Testis (tissue), 3 donors: ENCODE data around the gene GC. TPM values are rescaled to one million over a fixed set of nuclear protein-coding genes. Genes with fewer than 3 reads are reported as not detected.
"Not testable (repeated sequence)": the region's sequence is repeated elsewhere in the genome, so short reads cannot be mapped to it uniquely, and the experiment has no call there.

Source experiments
- DNase-seq: peaks from one replicate; pipeline ENCODE4 v3.0.0-alpha.2; 2019
- H3K27ac ChIP-seq, 2 donors: fragments of 200-600 bp; sonication (generic); one replicate each; pipeline ENCODE4 v1.5.1; 2019
- H3K27me3 ChIP-seq: fragments of 200-600 bp; sonication (generic); one replicate; pipeline ENCODE4 v1.5.1; 2019
- H3K36me3 ChIP-seq: fragments of 200-600 bp; sonication (generic); one replicate; pipeline ENCODE4 v1.5.1; 2017; ENCODE audit warnings: low read depth; ENCODE audit errors: missing control alignments
- H3K4me1 ChIP-seq: fragments of 200-600 bp; sonication (generic); one replicate; pipeline ENCODE4 v1.5.1; 2019
- H3K4me3 ChIP-seq, 2 donors: fragments of 200-600 bp; sonication (generic); one replicate each; pipeline ENCODE4 v1.5.1; 2017 to 2019
- H3K9me3 ChIP-seq: fragments of 200-600 bp; sonication (generic); one replicate; pipeline ENCODE4 v1.5.1; 2017
- CTCF ChIP-seq, 3 experiments: fragments of 450-650 bp in 2 of 3; fragments of 200-600 bp in 1 of 3; sonication (generic) in 1 of 3; IDR thresholded peaks; one replicate each; pipeline ENCODE4 v1.5.1; 2016 to 2019; ENCODE audit warnings: antibody characterized with exemption in 3 of 3, mild to moderate bottlenecking in 2 of 3, moderate library complexity in 1 of 3
- POLR2A ChIP-seq: fragments of 450-650 bp; IDR thresholded peaks from one replicate; pipeline ENCODE4 v1.6.1; 2017; ENCODE audit warnings: antibody characterized with exemption, mild to moderate bottlenecking, moderate library complexity
- WGBS, 2 donors: methylation state at CpG; one replicate each; pipeline ENCODE4 v1.1.5; 2018; 5-methylcytosine and 5-hydroxymethylcytosine counted together
- intact Hi-C: fragments of 100-400 bp; cut with DNase I; formaldehyde crosslinking; loops from one replicate; pipeline ENCODE4 v1.15.1; 2023; ENCODE audit warnings: low total_unique reads
- polyA plus RNA-seq: library from polyadenylated mRNA; stranded (reverse); fragments of 350-450 nt; fragmentation: Illumina TruSeq; extraction: RNeasy Lipid Tissue Mini Kit (QIAGEN cat#74804); gene quantifications from one replicate; pipeline ENCODE4 v1.2.3, GENCODE V29; 2014; ENCODE audit warnings: low read depth, low replicate concordance; ENCODE audit not compliant: insufficient read depth
- total RNA-seq, 2 donors: library from RNA; depleted of rRNA; stranded (reverse); fragments of >200 nt; gene quantifications; one replicate each; pipeline ENCODE4 v1.2.3, GENCODE V29; 2016

The GC gene
- total and polyA plus RNA-seq, 3 donors from 2014 or later: 0.47 TPM; not detected in 2

GRCh38 chr4:71807469-71807868, 23.6 kb upstream of the GC start:
- Histone ChIP-seq H3K27ac (no peak overlapping the region), H3K36me3 (no peaks in the 10 kb centered on the region), H3K4me1 (no peaks in the 10 kb centered on the region), H3K4me3 (no peak overlapping the region), H3K9me3 (no peaks in the 10 kb centered on the region), H3K27me3 (no peaks in the 10 kb centered on the region)
- intact Hi-C loops: no loop called here
- 41 to 45% methylated on average over 3 of the region's 3 CpGs for WGBS, 2 donors
- no peak for DNase-seq
- TF ChIP-seq CTCF (IDR thresholded peaks at IDR 0.05): no peak
- no peak for TF ChIP-seq POLR2A

GRCh38 chr4:71805230-71805629, 21.4 kb upstream of the GC start:
- H3K36me3 ChIP-seq, intact Hi-C loops, H3K4me3 ChIP-seq, H3K27ac ChIP-seq, H3K27me3 ChIP-seq, DNase-seq, H3K9me3 ChIP-seq, H3K4me1 ChIP-seq: not testable (repeated sequence)
- WGBS, 2 donors: 84 to 88% methylated on average over 1 to 2 of the region's 2 CpGs

- H3K9me3 ChIP-seq, H3K27me3 ChIP-seq, H3K27ac ChIP-seq, intact Hi-C loops, H3K36me3 ChIP-seq, H3K4me3 ChIP-seq, H3K4me1 ChIP-seq, DNase-seq: not testable (repeated sequence)
- WGBS, 2 donors: 61 to 68% methylated on average over 4 of the region's 4 CpGs
Observed at GRCh38 chr4:71804017-71804697, 20.3 kb upstream of the GC start.

GRCh38 chr4:71785959-71786358, 2.1 kb upstream of the GC start:
- no peak for DNase-seq
- no peaks in the 10 kb centered on the region for H3K9me3 ChIP-seq
- H3K27ac ChIP-seq: no peak overlapping the region
- no peaks in the 10 kb centered on the region for H3K27me3 ChIP-seq
- H3K4me3 ChIP-seq: no peak overlapping the region
- H3K4me1 ChIP-seq: no peaks in the 10 kb centered on the region
- TF ChIP-seq POLR2A (no peak), CTCF (IDR thresholded peaks at IDR 0.05) (no peak)
- intact Hi-C loops: no loop called here
- H3K36me3 ChIP-seq: no peaks in the 10 kb centered on the region
- WGBS, 2 donors: 46 to 68% methylated on average over 4 of the region's 4 CpGs

GRCh38 chr4:71784569-71785197, 804 bp upstream of the GC start:
- intact Hi-C loops: no loop called here
- Histone ChIP-seq H3K36me3 (no peaks in the 10 kb centered on the region), H3K4me3 (no peak overlapping the region), H3K4me1 (no peaks in the 10 kb centered on the region), H3K27ac (no peak overlapping the region), H3K9me3 (no peaks in the 10 kb centered on the region), H3K27me3 (no peaks in the 10 kb centered on the region)
- no peak for TF ChIP-seq POLR2A
- TF ChIP-seq CTCF (IDR thresholded peaks at IDR 0.05): no peak
- no peak for DNase-seq

GRCh38 chr4:71777891-71778290, 6.0 kb downstream of the GC start:
- Histone ChIP-seq H3K36me3 (no peaks in the 10 kb centered on the region), H3K4me3 (no peak overlapping the region), H3K4me1 (no peaks in the 10 kb centered on the region), H3K9me3 (no peaks in the 10 kb centered on the region), H3K27me3 (no peaks in the 10 kb centered on the region), H3K27ac (no peak overlapping the region)
- intact Hi-C loops: no loop called here
- TF ChIP-seq POLR2A (no peak), CTCF (IDR thresholded peaks at IDR 0.05) (no peak)
- DNase-seq: no peak
